BJ (cell line): ENCODE results near the gene DTNA. TPM values are rescaled to one million over a fixed set of nuclear protein-coding genes. Genes with fewer than 3 reads are reported as not detected.

Experiments used
- CTCF ChIA-PET: fragments of 350-600 bp; formaldehyde crosslinking; extraction: SDS; loops from one replicate; lab custom pipeline; 2021; ENCODE audit warnings: antibody characterized with exemption, inconsistent platforms; lab: Yijun Ruan, JAX
- POLR2A ChIA-PET: fragments of 300-600 bp; sonication (Branson Sonifier 250); formaldehyde crosslinking; extraction: SDS; loops from one replicate; lab custom pipeline; 2021; ENCODE audit warnings: antibody characterized with exemption; lab: Charles Lee
- DNase-seq: peaks from one replicate; pipeline ENCODE4 v3.0.0-alpha.2; 2011; ENCODE audit warnings: low read depth
- H3K27me3 ChIP-seq: 2 replicates; pipeline ENCODE4 v1.6.0; 2011; ENCODE audit warnings: low read length; ENCODE audit not compliant: control insufficient read depth, insufficient read depth
- H3K36me3 ChIP-seq: 2 replicates; pipeline ENCODE4 v1.5.1; 2011; ENCODE audit warnings: low read length; ENCODE audit not compliant: control insufficient read depth, insufficient read depth
- H3K4me3 ChIP-seq: 2 replicates; pipeline ENCODE4 v1.5.1; 2011; ENCODE audit warnings: low read depth, mild to moderate bottlenecking, control low read depth, low read length
- CTCF ChIP-seq: IDR thresholded peaks from 2 replicates; pipeline ENCODE4 v1.5.1; 2011; ENCODE audit warnings: low read depth, mild to moderate bottlenecking, control low read depth, inconsistent platforms, low read length, moderate library complexity; ENCODE audit not compliant: insufficient read depth
- polyA plus RNA-seq: library from polyadenylated mRNA; depleted of rRNA; stranded (reverse); fragments of >200 nt; gene quantifications from 2 replicates; pipeline ENCODE4 v1.2.3, GENCODE V29; 2011

DTNA gene
- polyA plus RNA-seq, 1 experiment, result 4.9 TPM

GRCh38 chr18:34863702-34864101 is 153.6 kb downstream of the DTNA start:
- no peaks in the 10 kb centered on the region; the same call in 1 of the 2 replicates for H3K27me3 ChIP-seq
- CTCF ChIA-PET, result interaction anchor here (1.4 to 1.6 kb wide), 2 partner anchors 11 to 147 kb away, joined by 3 read pairs; no protein-coding TSS in a partner anchor
- no peak for TF ChIP-seq CTCF
- no peaks in the 10 kb centered on the region for H3K36me3 ChIP-seq
- no peak for DNase-seq
- POLR2A ChIA-PET, result no interaction called here
- no peak overlapping the region for H3K4me3 ChIP-seq

- H3K4me3 ChIP-seq, result no peak overlapping the region
- H3K27me3 ChIP-seq, result no peaks in the 10 kb centered on the region; the same call in 1 of the 2 replicates
- POLR2A ChIA-PET, result no interaction called here
- CTCF ChIA-PET, result interaction anchor here (0.7 to 1.6 kb wide), 3 partner anchors 13 to 360 kb away, joined by 3 to 4 read pairs (median 3); no protein-coding TSS in a partner anchor
- no peak for TF ChIP-seq CTCF
- no peak for DNase-seq
- H3K36me3 ChIP-seq, result no peaks in the 10 kb centered on the region
Measured at GRCh38 chr18:34864836-34865497, 154.9 kb downstream of the DTNA start.

GRCh38 chr18:34866310-34866709 is 156.2 kb downstream of the DTNA start:
- DNase-seq, result no peak
- ChIA-PET POLR2A (no interaction called here), CTCF (interaction anchor here (0.9 to 1.7 kb wide), 7 partner anchors 14 to 147 kb away, joined by 3 to 10 read pairs (median 4); no protein-coding TSS in a partner anchor)
- Histone ChIP-seq H3K4me3 (no peak overlapping the region), H3K36me3 (no peaks in the 10 kb centered on the region), H3K27me3 (no peaks in the 10 kb centered on the region; the same call in 1 of the 2 replicates)
- no peak for TF ChIP-seq CTCF

- Histone ChIP-seq H3K27me3 (no peaks in the 10 kb centered on the region; the same call in 1 of the 2 replicates), H3K4me3 (no peak overlapping the region), H3K36me3 (no peaks in the 10 kb centered on the region)
- POLR2A ChIA-PET, result no interaction called here
- TF ChIP-seq CTCF, result peak; percentile 64
- no peak for DNase-seq
- CTCF ChIA-PET, result interaction anchor here (0.9 to 1.7 kb wide), 7 partner anchors 14 to 146 kb away, joined by 3 to 10 read pairs (median 4); no protein-coding TSS in a partner anchor
Measured at GRCh38 chr18:34866739-34867138, 156.6 kb downstream of the DTNA start.

GRCh38 chr18:34867520-34867919 is 157.4 kb downstream of the DTNA start:
- POLR2A ChIA-PET, result no interaction called here
- no peak overlapping the region for H3K4me3 ChIP-seq
- H3K27me3 ChIP-seq, result no peaks in the 10 kb centered on the region; the same call in 1 of the 2 replicates
- no peak for DNase-seq
- no peak for TF ChIP-seq CTCF
- CTCF ChIA-PET, result interaction anchor here (0.8 to 1.0 kb wide), 4 partner anchors 10 to 146 kb away, joined by 3 to 6 read pairs (median 4); no protein-coding TSS in a partner anchor
- no peaks in the 10 kb centered on the region for H3K36me3 ChIP-seq
